A673 (cell line): ENCODE measurements around the gene TYSND1.

ENCODE experiments used
- EZH2 ChIP-seq: fragments of 200-600 bp; sonication (generic); IDR thresholded peaks from 2 replicates; pipeline ENCODE4 v1.6.1; 2017; ENCODE audit warnings: borderline replicate concordance, low read depth, mild to moderate bottlenecking, mixed read lengths, antibody characterized with exemption, low read length; ENCODE audit not compliant: poor library complexity, severe bottlenecking
- TF ChIP-seq, protein P1 (sequence below): fragments of 300-800, 200-600 bp; sonication (generic); conservative IDR thresholded peaks from 2 replicates; pipeline ENCODE4 v1.5.1; 2017; ENCODE audit warnings: low read depth, mild to moderate bottlenecking, antibody characterized with exemption, low read length, moderate library complexity, mixed read lengths

DNA sequence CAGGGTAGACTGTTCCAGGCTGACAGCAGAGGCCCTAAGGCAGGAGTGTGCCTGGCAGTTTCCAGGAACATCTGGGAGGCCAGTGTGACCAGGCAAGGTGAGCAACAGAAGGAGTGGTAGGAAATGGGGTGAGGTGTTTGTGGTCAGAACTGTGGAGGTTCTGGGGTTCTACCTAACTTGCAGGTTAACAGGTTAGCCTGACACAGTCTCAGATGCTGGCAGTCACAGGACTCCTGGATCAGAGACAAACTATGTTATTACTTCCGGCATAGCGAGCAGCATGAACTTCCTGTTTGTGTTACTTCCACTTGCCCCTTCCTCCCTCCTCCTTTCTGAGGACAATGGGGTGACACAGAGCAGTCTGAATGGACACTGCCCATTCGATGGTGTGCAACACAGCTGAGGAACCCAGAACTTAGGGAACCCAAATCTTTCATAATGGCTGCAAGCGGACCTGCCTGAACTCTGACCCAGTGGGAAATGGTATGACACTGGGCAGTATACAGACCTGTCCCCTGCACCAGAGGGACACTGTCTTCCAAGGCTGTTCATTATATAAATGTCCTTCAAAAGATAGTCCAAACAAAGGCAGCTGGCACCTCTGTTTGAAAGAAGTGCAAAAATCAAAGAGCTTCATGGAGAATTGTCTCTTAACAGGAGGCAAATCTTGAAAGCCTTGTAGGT lies 27.7 kb upstream of the TYSND1 start:
- TF ChIP-seq, protein P1, sequence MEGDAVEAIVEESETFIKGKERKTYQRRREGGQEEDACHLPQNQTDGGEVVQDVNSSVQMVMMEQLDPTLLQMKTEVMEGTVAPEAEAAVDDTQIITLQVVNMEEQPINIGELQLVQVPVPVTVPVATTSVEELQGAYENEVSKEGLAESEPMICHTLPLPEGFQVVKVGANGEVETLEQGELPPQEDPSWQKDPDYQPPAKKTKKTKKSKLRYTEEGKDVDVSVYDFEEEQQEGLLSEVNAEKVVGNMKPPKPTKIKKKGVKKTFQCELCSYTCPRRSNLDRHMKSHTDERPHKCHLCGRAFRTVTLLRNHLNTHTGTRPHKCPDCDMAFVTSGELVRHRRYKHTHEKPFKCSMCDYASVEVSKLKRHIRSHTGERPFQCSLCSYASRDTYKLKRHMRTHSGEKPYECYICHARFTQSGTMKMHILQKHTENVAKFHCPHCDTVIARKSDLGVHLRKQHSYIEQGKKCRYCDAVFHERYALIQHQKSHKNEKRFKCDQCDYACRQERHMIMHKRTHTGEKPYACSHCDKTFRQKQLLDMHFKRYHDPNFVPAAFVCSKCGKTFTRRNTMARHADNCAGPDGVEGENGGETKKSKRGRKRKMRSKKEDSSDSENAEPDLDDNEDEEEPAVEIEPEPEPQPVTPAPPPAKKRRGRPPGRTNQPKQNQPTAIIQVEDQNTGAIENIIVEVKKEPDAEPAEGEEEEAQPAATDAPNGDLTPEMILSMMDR = no peak
- no peak for TF ChIP-seq EZH2
